ENCODE data around the gene SURF2. TPM values are rescaled to one million over a fixed set of nuclear protein-coding genes. Genes with fewer than 3 reads are reported as not detected.
"Not testable (repeated sequence)": the region's sequence is repeated elsewhere in the genome, so short reads cannot be mapped to it uniquely, and the experiment has no call there.

SURF2 gene
- total RNA-seq, 2 donors from 2014 or later = 9.4 to 18.7 TPM

GRCh38 chr9:133386338-133386737, 30.0 kb downstream of the SURF2 start:
- Histone ChIP-seq H3K9ac (ENCODE audit: low read depth in 2 of 2, low read length in 2 of 2) (no peak overlapping the region), H3K27me3 (no peaks in the 10 kb centered on the region), H3K27ac (no peak overlapping the region), H3K36me3 (no peaks in the 10 kb centered on the region), H3K4me1 (no peaks in the 10 kb centered on the region), H3K4me3 (no peak overlapping the region), H3K9me3 (no peaks in the 10 kb centered on the region)
- TF ChIP-seq CTCF (IDR thresholded peaks at IDR 0.05) = no peak
- intact Hi-C loops (cut with DNase I) = no loop called here
- no peak for DNase-seq

DNA sequence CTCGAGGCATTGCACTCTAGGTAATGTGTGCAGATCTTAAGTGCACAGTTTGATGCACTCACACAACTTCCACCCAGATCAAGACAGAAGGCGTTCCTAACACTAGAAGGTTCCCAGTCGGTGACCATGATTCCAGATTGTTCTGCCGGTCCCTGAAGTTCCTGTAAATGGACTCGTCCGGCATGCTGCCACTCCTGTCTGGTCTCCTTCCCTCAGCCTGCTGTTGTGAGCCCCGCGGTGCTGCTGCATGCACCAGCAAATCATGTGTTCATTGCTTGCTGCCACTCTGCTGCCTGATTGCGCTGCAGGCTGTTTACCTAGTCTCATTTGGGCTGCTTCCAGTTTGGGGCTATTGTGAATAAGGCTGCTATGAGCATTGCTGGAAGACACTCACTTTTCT, 31.3 kb downstream of the SURF2 start:
- intact Hi-C loops (cut with DNase I) = no loop called here
- no peak for DNase-seq
- H3K9ac ChIP-seq (ENCODE audit: low read depth in 2 of 2, low read length in 2 of 2) = no peak overlapping the region
- no peaks in the 10 kb centered on the region for H3K27me3 ChIP-seq
- H3K36me3 ChIP-seq = no peaks in the 10 kb centered on the region
- no peak overlapping the region for H3K27ac ChIP-seq
- H3K9me3 ChIP-seq = no peaks in the 10 kb centered on the region
- TF ChIP-seq CTCF (IDR thresholded peaks at IDR 0.05) = no peak
- no peak overlapping the region for H3K4me3 ChIP-seq
- H3K4me1 ChIP-seq = no peaks in the 10 kb centered on the region

GRCh38 chr9:133389025-133389557, 32.7 kb downstream of the SURF2 start:
- H3K4me3 ChIP-seq = no peak overlapping the region
- DNase-seq = no peak
- H3K9me3 ChIP-seq = no peaks in the 10 kb centered on the region
- no peak overlapping the region for H3K9ac ChIP-seq (ENCODE audit: low read depth in 2 of 2, low read length in 2 of 2)
- intact Hi-C loops (cut with DNase I) = no loop called here
- no peak overlapping the region for H3K27ac ChIP-seq
- H3K4me1 ChIP-seq = no peaks in the 10 kb centered on the region
- no peaks in the 10 kb centered on the region for H3K36me3 ChIP-seq
- no peak for TF ChIP-seq CTCF (IDR thresholded peaks at IDR 0.05)
- no peaks in the 10 kb centered on the region for H3K27me3 ChIP-seq

- Histone ChIP-seq H3K27ac (no peak overlapping the region), H3K4me1 (no peaks in the 10 kb centered on the region), H3K9me3 (no peaks in the 10 kb centered on the region), H3K4me3 (no peak overlapping the region), H3K27me3 (no peaks in the 10 kb centered on the region), H3K36me3 (no peaks in the 10 kb centered on the region), H3K9ac (ENCODE audit: low read depth in 2 of 2, low read length in 2 of 2) (no peak overlapping the region)
- no peak for DNase-seq
- TF ChIP-seq CTCF (IDR thresholded peaks at IDR 0.05) = no peak
- intact Hi-C loops (cut with DNase I) = no loop called here
Observed at GRCh38 chr9:133389562-133389961, 33.2 kb downstream of the SURF2 start.

DNA sequence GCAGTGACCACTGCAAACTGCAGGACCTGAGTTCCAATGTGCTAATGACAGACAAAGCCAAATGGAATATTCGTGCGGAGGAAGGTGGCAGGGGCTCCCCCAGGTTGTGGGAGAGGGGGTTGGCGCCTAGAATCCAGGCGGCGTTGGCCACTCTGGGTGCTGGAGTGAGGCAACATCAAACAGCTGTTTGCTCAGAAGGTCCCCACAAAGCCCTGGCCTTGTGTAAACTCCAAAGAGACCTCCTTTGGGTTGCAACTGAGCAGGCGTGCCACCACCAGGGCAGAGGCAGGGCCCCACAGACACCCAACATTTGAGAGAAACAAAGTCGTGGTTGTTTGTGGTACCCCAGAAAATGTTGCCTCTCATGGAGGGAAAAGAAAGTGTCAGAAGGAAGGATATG, 34.4 kb downstream of the SURF2 start:
- no peak for TF ChIP-seq CTCF (IDR thresholded peaks at IDR 0.05)
- intact Hi-C loops (cut with DNase I) = no loop called here
- Histone ChIP-seq H3K4me1 (no peaks in the 10 kb centered on the region), H3K4me3 (no peak overlapping the region), H3K9me3 (no peaks in the 10 kb centered on the region), H3K9ac (ENCODE audit: low read depth in 2 of 2, low read length in 2 of 2) (no peak overlapping the region), H3K27ac (no peak overlapping the region), H3K27me3 (no peaks in the 10 kb centered on the region), H3K36me3 (no peaks in the 10 kb centered on the region)
- DNase-seq = no peak

GRCh38 chr9:133391449-133391848, 35.1 kb downstream of the SURF2 start:
- H3K9me3 ChIP-seq; H3K36me3 ChIP-seq; H3K27me3 ChIP-seq; intact Hi-C loops (cut with DNase I); H3K27ac ChIP-seq; H3K4me1 ChIP-seq; DNase-seq; H3K9ac ChIP-seq (ENCODE audit: low read depth in 2 of 2, low read length in 2 of 2); H3K4me3 ChIP-seq: not testable (repeated sequence)

GRCh38 chr9:133392308-133392707, 36.0 kb downstream of the SURF2 start:
- H3K9me3 ChIP-seq; H3K27me3 ChIP-seq; H3K27ac ChIP-seq; H3K9ac ChIP-seq (ENCODE audit: low read depth in 2 of 2, low read length in 2 of 2); H3K4me1 ChIP-seq; intact Hi-C loops (cut with DNase I); H3K36me3 ChIP-seq; H3K4me3 ChIP-seq; DNase-seq: not testable (repeated sequence)

Measured in colonic mucosa (tissue), 4 donors.